HEK293 (cell line): ENCODE results near the gene IL1R1.

Experiments
- CTCF ChIA-PET: fragments of 350-600 bp; formaldehyde crosslinking; extraction: SDS; loops from one replicate; lab custom pipeline; 2021; ENCODE audit warnings: antibody characterized with exemption; lab: Yijun Ruan, JAX
- POLR2A ChIA-PET: fragments of 300-600 bp; formaldehyde crosslinking; extraction: SDS; loops from one replicate; lab custom pipeline; 2020; ENCODE audit warnings: antibody characterized with exemption, inconsistent platforms; lab: Yijun Ruan, JAX
- H3K27ac ChIP-seq: fragments of 200-500 bp; sonication (Bioruptor generic); 2 replicates; pipeline ENCODE4 v1.5.1; 2014; ENCODE audit warnings: low read depth, low read length, control low read depth, inconsistent platforms; ENCODE audit errors: extremely low read depth
- H3K36me3 ChIP-seq, 2 experiments: fragments of 200-500 bp in 1 of 2; sonication (Bioruptor generic) in 1 of 2; 1 replicate in 1 of 2; 2 replicates in 1 of 2; pipeline ENCODE4 v1.5.1; 2014 to 2017; ENCODE audit warnings: inconsistent platforms in 2 of 2, low read length in 2 of 2; ENCODE audit not compliant: control insufficient read depth in 2 of 2, insufficient read depth in 1 of 2
- H3K4me1 ChIP-seq: fragments of 200-500 bp; sonication (Bioruptor generic); 2 replicates; pipeline ENCODE4 v1.5.1; 2014; ENCODE audit warnings: mild to moderate bottlenecking, low read length, inconsistent platforms; ENCODE audit not compliant: control insufficient read depth, insufficient read depth
- H3K4me3 ChIP-seq: 2 replicates; pipeline ENCODE4 v1.5.1; 2011; ENCODE audit warnings: low read depth, mild to moderate bottlenecking, control low read depth, low read length, moderate library complexity
- H3K9me3 ChIP-seq: fragments of 200-500 bp; sonication (Bioruptor generic); 2 replicates; pipeline ENCODE4 v1.5.1; 2014; ENCODE audit warnings: low read depth, low read length, inconsistent platforms; ENCODE audit not compliant: control insufficient read depth, insufficient read depth
- TRIM28 ChIP-seq: IDR thresholded peaks from 2 replicates; pipeline ENCODE4 v1.6.1; 2011; ENCODE audit warnings: low read length, control low read depth, borderline replicate concordance
- WT1 ChIP-seq: fragments of 450-650 bp; formaldehyde crosslinking; IDR thresholded peaks from 2 replicates; pipeline ENCODE4 v1.5.1; 2016; ENCODE audit warnings: missing biosample characterization, missing genetic modification characterization
- ZBTB11 ChIP-seq: fragments of 450-650 bp; formaldehyde crosslinking; conservative IDR thresholded peaks from 2 replicates; pipeline ENCODE4 v1.5.1; 2016; ENCODE audit warnings: low read depth, missing biosample characterization, missing genetic modification characterization
- ZBTB21 ChIP-seq: fragments of 450-650 bp; formaldehyde crosslinking; IDR thresholded peaks from 2 replicates; pipeline ENCODE4 v1.5.1; 2017; ENCODE audit warnings: missing biosample characterization, missing genetic modification characterization
- ZBTB48 ChIP-seq: fragments of 450-650 bp; formaldehyde crosslinking; IDR thresholded peaks from 2 replicates; pipeline ENCODE4 v1.5.1; 2016; ENCODE audit warnings: missing biosample characterization, missing genetic modification characterization
- ZFP3 ChIP-seq: fragments of 450-650 bp; formaldehyde crosslinking; IDR thresholded peaks from 2 replicates; pipeline ENCODE4 v1.5.1; 2016; ENCODE audit warnings: low read depth, missing biosample characterization, missing genetic modification characterization
- ZNF10 ChIP-seq: fragments of 450-650 bp; formaldehyde crosslinking; IDR thresholded peaks from 2 replicates; pipeline ENCODE4 v1.5.1; 2017; ENCODE audit warnings: missing biosample characterization, missing genetic modification characterization
- ZNF138 ChIP-seq: fragments of 450-650 bp; formaldehyde crosslinking; IDR thresholded peaks from 2 replicates; pipeline ENCODE4 v1.5.1; 2016; ENCODE audit warnings: missing biosample characterization, missing genetic modification characterization, borderline replicate concordance
- ZNF146 ChIP-seq: fragments of 450-650 bp; formaldehyde crosslinking; IDR thresholded peaks from 2 replicates; pipeline ENCODE4 v1.5.1; 2016; ENCODE audit warnings: missing biosample characterization, missing genetic modification characterization
- ZNF148 ChIP-seq: fragments of 450-650 bp; formaldehyde crosslinking; IDR thresholded peaks from 2 replicates; pipeline ENCODE4 v1.5.0; 2017; ENCODE audit warnings: missing biosample characterization, missing genetic modification characterization, borderline replicate concordance
- ZNF214 ChIP-seq: fragments of 450-650 bp; formaldehyde crosslinking; IDR thresholded peaks from 2 replicates; pipeline ENCODE4 v1.5.1; 2017; ENCODE audit warnings: missing biosample characterization, mild to moderate bottlenecking, missing genetic modification characterization, borderline replicate concordance
- ZNF223 ChIP-seq: fragments of 450-650 bp; formaldehyde crosslinking; IDR thresholded peaks from 2 replicates; pipeline ENCODE4 v1.5.1; 2016; ENCODE audit warnings: missing biosample characterization, missing genetic modification characterization
- ZNF302 ChIP-seq: fragments of 450-650 bp; formaldehyde crosslinking; IDR thresholded peaks from 2 replicates; pipeline ENCODE4 v1.5.1; 2016; ENCODE audit warnings: missing biosample characterization, missing genetic modification characterization, low read depth
- ZNF350 ChIP-seq: fragments of 450-650 bp; formaldehyde crosslinking; IDR thresholded peaks from 2 replicates; pipeline ENCODE4 v1.5.0; 2017; ENCODE audit warnings: missing biosample characterization, mild to moderate bottlenecking, missing genetic modification characterization
- ZNF610 ChIP-seq: fragments of 450-650 bp; formaldehyde crosslinking; IDR thresholded peaks from 2 replicates; pipeline ENCODE4 v1.5.1; 2016; ENCODE audit warnings: missing biosample characterization, missing genetic modification characterization, borderline replicate concordance
- ZNF664 ChIP-seq: fragments of 450-650 bp; formaldehyde crosslinking; IDR thresholded peaks from 2 replicates; pipeline ENCODE4 v1.5.1; 2016; ENCODE audit warnings: missing biosample characterization, missing genetic modification characterization
- ZNF830 ChIP-seq: fragments of 450-650 bp; IDR thresholded peaks from 2 replicates; pipeline ENCODE4 v1.5.0; 2018; ENCODE audit warnings: missing biosample characterization, missing genetic modification characterization, low read depth, mild to moderate bottlenecking, moderate library complexity

The IL1R1 gene

DNA sequence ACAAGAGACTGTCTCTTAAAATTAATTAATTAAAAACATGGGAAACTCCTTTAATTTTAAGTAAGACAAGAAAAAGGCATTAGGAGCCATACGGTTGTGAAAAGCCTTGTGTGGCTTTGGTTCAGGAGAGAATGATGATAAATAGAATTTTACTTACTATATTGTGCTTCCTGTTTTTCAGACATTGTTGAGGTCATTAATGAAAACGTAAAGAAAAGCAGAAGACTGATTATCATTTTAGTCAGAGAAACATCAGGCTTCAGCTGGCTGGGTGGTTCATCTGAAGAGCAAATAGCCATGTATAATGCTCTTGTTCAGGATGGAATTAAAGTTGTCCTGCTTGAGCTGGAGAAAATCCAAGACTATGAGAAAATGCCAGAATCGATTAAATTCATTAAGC lies 33.6 kb downstream of the IL1R1 start:
- no peak overlapping the region for H3K27ac ChIP-seq
- H3K4me3 ChIP-seq: no peak overlapping the region
- no peak for TF ChIP-seq ZBTB21 (tag by site-specific recombination)
- TF ChIP-seq ZNF214 (tag by site-specific recombination): peak; percentile 62; the same call in 1 of the 2 replicates
- POLR2A ChIA-PET: no interaction called here
- no peaks in the 10 kb centered on the region for H3K9me3 ChIP-seq
- CTCF ChIA-PET: no interaction called here
- H3K4me1 ChIP-seq: no peaks in the 10 kb centered on the region
- H3K36me3 ChIP-seq: no peaks in the 10 kb centered on the region

DNA sequence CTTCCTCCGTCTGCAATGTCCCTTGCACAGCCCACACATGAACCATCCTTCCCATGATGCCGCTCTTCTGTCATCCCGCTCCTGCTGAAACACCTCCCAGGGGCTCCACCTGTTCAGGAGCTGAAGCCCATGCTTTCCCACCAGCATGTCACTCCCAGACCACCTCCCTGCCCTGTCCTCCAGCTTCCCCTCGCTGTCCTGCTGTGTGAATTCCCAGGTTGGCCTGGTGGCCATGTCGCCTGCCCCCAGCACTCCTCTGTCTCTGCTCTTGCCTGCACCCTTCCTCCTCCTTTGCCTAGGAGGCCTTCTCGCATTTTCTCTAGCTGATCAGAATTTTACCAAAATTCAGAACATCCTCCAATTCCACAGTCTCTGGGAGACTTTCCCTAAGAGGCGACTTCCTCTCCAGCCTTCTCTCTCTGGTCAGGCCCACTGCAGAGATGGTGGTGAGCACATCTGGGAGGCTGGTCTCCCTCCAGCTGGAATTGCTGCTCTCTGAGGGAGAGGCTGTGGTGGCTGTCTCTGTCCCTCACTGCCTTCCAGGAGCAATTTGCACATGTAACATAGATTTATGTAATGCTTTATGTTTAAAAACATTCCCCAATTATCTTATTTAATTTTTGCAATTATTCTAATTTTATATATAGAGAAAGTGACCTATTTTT lies 35.4 kb downstream of the IL1R1 start:
- H3K27ac ChIP-seq: no peak overlapping the region
- TF ChIP-seq ZNF138 (tag by site-specific recombination) (no peak), ZNF350 (tag by site-specific recombination) (no peak)
- no peak overlapping the region for H3K4me3 ChIP-seq
- ChIA-PET CTCF (interaction anchor here (1.3 kb wide), 1 partner anchor 11 kb away, joined by 5 read pairs; no protein-coding TSS in a partner anchor), POLR2A (no interaction called here)
- H3K4me1 ChIP-seq: no peaks in the 10 kb centered on the region
- H3K9me3 ChIP-seq: no peaks in the 10 kb centered on the region
- H3K36me3 ChIP-seq: no peaks in the 10 kb centered on the region

- H3K9me3 ChIP-seq: no peaks in the 10 kb centered on the region
- ChIA-PET POLR2A (no interaction called here), CTCF (interaction anchor here (0.5 kb wide), 1 partner anchor 425 kb away, joined by 3 read pairs; no protein-coding TSS in a partner anchor)
- H3K27ac ChIP-seq: no peak overlapping the region
- no peak for TF ChIP-seq WT1 (tag by site-specific recombination)
- no peak for TF ChIP-seq ZBTB48
- TF ChIP-seq ZNF148 (tag by site-specific recombination): no peak
- no peak for TF ChIP-seq ZNF830 (tag by site-specific recombination)
- TF ChIP-seq ZNF302 (tag by site-specific recombination): no peak
- no peak for TF ChIP-seq ZNF146
- no peak for TF ChIP-seq ZNF664 (tag by site-specific recombination)
- no peak for TF ChIP-seq ZFP3 (tag by site-specific recombination)
- TF ChIP-seq ZNF610 (tag by site-specific recombination): no peak
- TF ChIP-seq ZBTB11: no peak
- TF ChIP-seq ZNF223: no peak
- no peak for TF ChIP-seq ZNF10 (tag by site-specific recombination)
- no peak for TF ChIP-seq TRIM28
- no peak overlapping the region for H3K4me3 ChIP-seq
- H3K36me3 ChIP-seq: no peaks in the 10 kb centered on the region
- no peaks in the 10 kb centered on the region for H3K4me1 ChIP-seq
Measured at GRCh38 chr2:102179061-102179460, 36.5 kb downstream of the IL1R1 start.
